ENCODE data around the gene STRIP2. TPM values are rescaled to one million over a fixed set of nuclear protein-coding genes. Genes with fewer than 3 reads are reported as not detected.

STRIP2 gene
- total RNA-seq, 1 donor: 0.42 TPM

- Histone ChIP-seq H3K27me3 (ENCODE audit: insufficient read depth, low read length) (no peaks in the 10 kb centered on the region), H3K4me1 (ENCODE audit: insufficient read depth, low read length) (peaks cover 8% of the 10 kb centered on the region), H3K4me3 (ENCODE audit: low read length) (no peak overlapping the region), H3K9me3 (ENCODE audit: low read depth, low read length) (no peaks in the 10 kb centered on the region)
Measured at GRCh38 chr7:129536323-129536722, 102.1 kb downstream of the STRIP2 start.

Other genes starting within 250 kb of the STRIP2 start
- gene SMO, start 245.8 kb upstream of the STRIP2 start, total RNA-seq: 0.10 TPM
- 6.5 TPM for gene AHCYL2, start 209.4 kb upstream of the STRIP2 start, total RNA-seq
- gene SMKR1, start 68.1 kb downstream of the STRIP2 start, total RNA-seq: 0.31 TPM
- gene NRF1, start 177.3 kb downstream of the STRIP2 start, total RNA-seq: 34.5 TPM

Data from mononuclear cell (primary cell).